PC-9 (cell line): ENCODE data around the gene HNRNPH3. TPM values are rescaled to one million over a fixed set of nuclear protein-coding genes. Genes with fewer than 3 reads are reported as not detected.
"Not testable (repeated sequence)": the region's sequence is repeated elsewhere in the genome, so short reads cannot be mapped to it uniquely, and the experiment has no call there.

Experiments used
- BruUV-seq: library from RNA; stranded (reverse); fragments of 400-500 nt; replicated peaks from 2 replicates; lab custom pipeline; 2021; lab: Mats Ljungman, UMichigan
- CTCF ChIA-PET: fragments of 300-600 bp; sonication (Branson Sonifier 250); formaldehyde crosslinking; loops from one replicate; lab custom pipeline; 2022; ENCODE audit warnings: antibody characterized with exemption; lab: Charles Lee
- POLR2A ChIA-PET: fragments of 300-600 bp; sonication (Branson Sonifier 250); formaldehyde crosslinking; loops from one replicate; lab custom pipeline; 2022; ENCODE audit warnings: antibody characterized with exemption; ENCODE audit not compliant: unreplicated experiment; lab: Charles Lee
- DNase-seq, 2 experiments: peaks; one replicate each; pipeline versions ENCODE4 v3.0.0 to v3.0.0-alpha.2; 2015 to 2022; ENCODE audit warnings: mixed read lengths in 1 of 2
- H2AFZ ChIP-seq: fragments of 200-600 bp; sonication (generic); 2 replicates; pipeline ENCODE4 v1.8.1; 2017; ENCODE audit warnings: antibody characterized with exemption
- H3F3A ChIP-seq: fragments of 200-600 bp; sonication (generic); 2 replicates; pipeline ENCODE4 v1.8.1; 2017; ENCODE audit warnings: antibody characterized with exemption, mild to moderate bottlenecking, low read depth; ENCODE audit not compliant: insufficient read depth
- H3K27ac ChIP-seq: fragments of 200-600 bp; sonication (generic); 2 replicates; pipeline ENCODE4 v1.6.1; 2016; ENCODE audit warnings: mixed run types
- H3K27me3 ChIP-seq: fragments of 200-600 bp; sonication (generic); 2 replicates; pipeline ENCODE4 v1.6.1; 2016; ENCODE audit warnings: low read depth, mixed run types; ENCODE audit not compliant: insufficient read depth
- H3K36me3 ChIP-seq: fragments of 200-600 bp; sonication (generic); 2 replicates; pipeline ENCODE4 v1.6.1; 2016; ENCODE audit warnings: low read depth, mixed run types
- H3K4me1 ChIP-seq: fragments of 200-600 bp; sonication (generic); replicated peaks from 2 replicates; pipeline ENCODE4 v1.6.1; 2016; ENCODE audit warnings: mixed run types; ENCODE audit not compliant: insufficient read depth
- H3K4me2 ChIP-seq: fragments of 200-600 bp; sonication (generic); 2 replicates; pipeline ENCODE4 v1.6.1; 2017; ENCODE audit warnings: mixed run types
- H3K4me3 ChIP-seq: fragments of 200-600 bp; sonication (generic); 2 replicates; pipeline ENCODE4 v1.6.1; 2016; ENCODE audit warnings: mixed run types
- H3K79me2 ChIP-seq: fragments of 200-600 bp; sonication (generic); 2 replicates; pipeline ENCODE4 v1.6.1; 2017; ENCODE audit warnings: low read depth, mixed run types
- H3K9me2 ChIP-seq: fragments of 200-600 bp; sonication (generic); 2 replicates; pipeline ENCODE4 v1.8.1; 2017; ENCODE audit warnings: mild to moderate bottlenecking; ENCODE audit not compliant: insufficient read depth
- H3K9me3 ChIP-seq: fragments of 200-600 bp; sonication (generic); 2 replicates; pipeline ENCODE4 v1.8.1; 2016; ENCODE audit warnings: low read depth; ENCODE audit not compliant: insufficient read depth
- H4K20me1 ChIP-seq: fragments of 200-600 bp; sonication (generic); 2 replicates; pipeline ENCODE4 v1.8.1; 2017; ENCODE audit not compliant: insufficient read depth
- CTCF ChIP-seq: fragments of 200-600 bp; sonication (generic); conservative IDR thresholded peaks from 2 replicates; pipeline ENCODE4 v1.6.1; 2017; ENCODE audit warnings: mixed run types, antibody characterized with exemption, mild to moderate bottlenecking, moderate library complexity
- EZH2 ChIP-seq: fragments of 200-600 bp; sonication (generic); IDR thresholded peaks from 2 replicates; pipeline ENCODE4 v1.8.0; 2017; ENCODE audit warnings: antibody characterized with exemption, low read depth
- intact Hi-C: fragments of 100-400 bp; cut with micrococcal nuclease; formaldehyde crosslinking; loops from one replicate; pipeline ENCODE4 v1.10.0; 2022; ENCODE audit not compliant: unreplicated experiment
- total RNA-seq: library from RNA; stranded (reverse); gene quantifications from 2 replicates; pipeline ENCODE4 v1.2.3, GENCODE V29; 2021

HNRNPH3 gene
- total RNA-seq, 1 experiment from 2014 or later = 175 TPM

GRCh38 chr10:68310531-68310930, 21.3 kb upstream of the HNRNPH3 start:
- H3K27ac ChIP-seq = no peak overlapping the region
- ChIA-PET POLR2A (no interaction called here), CTCF (no interaction called here)
- 0 out of 2 replicates have a peak, but pooled peaks cover 3% of the 10 kb centered on the region for H3F3A ChIP-seq
- no peaks in the 10 kb centered on the region for H3K79me2 ChIP-seq
- peaks cover 5% of the 10 kb centered on the region; the same call in 1 of the 2 replicates for H3K4me1 ChIP-seq
- no peaks in the 10 kb centered on the region for H3K9me2 ChIP-seq
- DNase-seq = no peak
- no peak overlapping the region for H3K4me3 ChIP-seq
- no peak overlapping the region for H2AFZ ChIP-seq
- H3K36me3 ChIP-seq = no peaks in the 10 kb centered on the region
- no peaks in the 10 kb centered on the region for H3K27me3 ChIP-seq
- 0 out of 2 replicates have a peak, but pooled peaks cover 4% of the 10 kb centered on the region for H3K9me3 ChIP-seq
- intact Hi-C loops = no loop called here
- H4K20me1 ChIP-seq = no peaks in the 10 kb centered on the region
- no peak overlapping the region for H3K4me2 ChIP-seq
- no TSS peak for BruUV-seq
- TF ChIP-seq EZH2 (no peak), CTCF (no peak)

- H3F3A ChIP-seq, H3K27ac ChIP-seq, H4K20me1 ChIP-seq, DNase-seq, CTCF ChIA-PET, H2AFZ ChIP-seq, POLR2A ChIA-PET, intact Hi-C loops, H3K4me3 ChIP-seq, H3K36me3 ChIP-seq, H3K27me3 ChIP-seq, H3K9me2 ChIP-seq, H3K4me1 ChIP-seq, BruUV-seq, H3K79me2 ChIP-seq, H3K4me2 ChIP-seq: not testable (repeated sequence)
- 0 out of 2 replicates have a peak, but pooled peaks cover 16% of the 10 kb centered on the region for H3K9me3 ChIP-seq
Observed at GRCh38 chr10:68314930-68315329, 16.9 kb upstream of the HNRNPH3 start.

GRCh38 chr10:68315582-68315981, 16.3 kb upstream of the HNRNPH3 start:
- peaks cover 6% of the 10 kb centered on the region for H3F3A ChIP-seq
- CTCF ChIA-PET = no interaction called here
- no peaks in the 10 kb centered on the region for H4K20me1 ChIP-seq
- H3K27ac ChIP-seq = no peak overlapping the region
- no peak overlapping the region for H3K4me3 ChIP-seq
- no peak for DNase-seq
- H3K9me2 ChIP-seq = no peaks in the 10 kb centered on the region
- no peaks in the 10 kb centered on the region for H3K27me3 ChIP-seq
- 0 out of 2 replicates have a peak, but pooled peaks cover 5% of the 10 kb centered on the region for H3K4me1 ChIP-seq
- TF ChIP-seq EZH2 (no peak), CTCF (no peak)
- no peak overlapping the region for H2AFZ ChIP-seq
- intact Hi-C loops = no loop called here
- no peak overlapping the region for H3K4me2 ChIP-seq
- no TSS peak for BruUV-seq
- 0 out of 2 replicates have a peak, but pooled peaks cover 16% of the 10 kb centered on the region for H3K9me3 ChIP-seq
- no peaks in the 10 kb centered on the region for H3K36me3 ChIP-seq
- POLR2A ChIA-PET = no interaction called here
- no peaks in the 10 kb centered on the region for H3K79me2 ChIP-seq
